ENCODE results near the gene AHCTF1.

The AHCTF1 gene, protein sequence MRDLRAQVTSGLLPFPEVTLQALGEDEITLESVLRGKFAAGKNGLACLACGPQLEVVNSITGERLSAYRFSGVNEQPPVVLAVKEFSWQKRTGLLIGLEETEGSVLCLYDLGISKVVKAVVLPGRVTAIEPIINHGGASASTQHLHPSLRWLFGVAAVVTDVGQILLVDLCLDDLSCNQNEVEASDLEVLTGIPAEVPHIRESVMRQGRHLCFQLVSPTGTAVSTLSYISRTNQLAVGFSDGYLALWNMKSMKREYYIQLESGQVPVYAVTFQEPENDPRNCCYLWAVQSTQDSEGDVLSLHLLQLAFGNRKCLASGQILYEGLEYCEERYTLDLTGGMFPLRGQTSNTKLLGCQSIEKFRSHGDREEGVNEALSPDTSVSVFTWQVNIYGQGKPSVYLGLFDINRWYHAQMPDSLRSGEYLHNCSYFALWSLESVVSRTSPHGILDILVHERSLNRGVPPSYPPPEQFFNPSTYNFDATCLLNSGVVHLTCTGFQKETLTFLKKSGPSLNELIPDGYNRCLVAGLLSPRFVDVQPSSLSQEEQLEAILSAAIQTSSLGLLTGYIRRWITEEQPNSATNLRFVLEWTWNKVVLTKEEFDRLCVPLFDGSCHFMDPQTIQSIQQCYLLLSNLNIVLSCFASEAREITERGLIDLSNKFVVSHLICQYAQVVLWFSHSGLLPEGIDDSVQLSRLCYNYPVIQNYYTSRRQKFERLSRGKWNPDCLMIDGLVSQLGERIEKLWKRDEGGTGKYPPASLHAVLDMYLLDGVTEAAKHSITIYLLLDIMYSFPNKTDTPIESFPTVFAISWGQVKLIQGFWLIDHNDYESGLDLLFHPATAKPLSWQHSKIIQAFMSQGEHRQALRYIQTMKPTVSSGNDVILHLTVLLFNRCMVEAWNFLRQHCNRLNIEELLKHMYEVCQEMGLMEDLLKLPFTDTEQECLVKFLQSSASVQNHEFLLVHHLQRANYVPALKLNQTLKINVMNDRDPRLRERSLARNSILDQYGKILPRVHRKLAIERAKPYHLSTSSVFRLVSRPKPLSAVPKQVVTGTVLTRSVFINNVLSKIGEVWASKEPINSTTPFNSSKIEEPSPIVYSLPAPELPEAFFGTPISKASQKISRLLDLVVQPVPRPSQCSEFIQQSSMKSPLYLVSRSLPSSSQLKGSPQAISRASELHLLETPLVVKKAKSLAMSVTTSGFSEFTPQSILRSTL (N-terminal part only)

GRCh38 chr1:246931549-246932365 lies at the start of gene AHCTF1:
Gene AHCTF1 (minus strand): TSS chr1:246931948. CDS start chr1:246918370, 13,578 bp downstream.
- DNase-seq (ENCODE audit: low spot score), result peak; percentile 98

- no peak for DNase-seq (ENCODE audit: low spot score)
Observed at GRCh38 chr1:246978785-246979184, 47.0 kb upstream of the AHCTF1 start.

- no peak for DNase-seq (ENCODE audit: low spot score)
Observed at GRCh38 chr1:246978281-246978680, 46.5 kb upstream of the AHCTF1 start.

DNA sequence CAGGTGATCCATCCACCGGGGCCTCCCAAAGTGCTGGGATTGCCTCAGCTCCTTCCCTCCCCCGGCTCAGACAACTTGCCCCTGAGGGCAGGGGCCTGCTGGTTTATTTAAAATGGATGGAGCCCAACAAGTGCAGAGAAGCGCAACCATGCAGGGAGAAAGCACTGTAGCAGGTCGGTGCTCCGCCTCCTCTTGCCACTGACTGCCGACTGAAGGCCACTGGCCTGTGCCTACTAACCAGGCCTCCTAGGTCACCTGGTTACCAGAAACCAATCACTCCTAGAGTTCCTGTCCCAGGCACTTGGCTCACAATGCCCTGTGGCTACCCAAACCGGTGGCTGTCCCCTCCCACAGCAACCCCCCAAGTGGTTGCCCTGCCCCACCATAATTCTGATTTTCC lies 40.2 kb upstream of the AHCTF1 start:
- DNase-seq (ENCODE audit: low spot score), result no peak

DNA sequence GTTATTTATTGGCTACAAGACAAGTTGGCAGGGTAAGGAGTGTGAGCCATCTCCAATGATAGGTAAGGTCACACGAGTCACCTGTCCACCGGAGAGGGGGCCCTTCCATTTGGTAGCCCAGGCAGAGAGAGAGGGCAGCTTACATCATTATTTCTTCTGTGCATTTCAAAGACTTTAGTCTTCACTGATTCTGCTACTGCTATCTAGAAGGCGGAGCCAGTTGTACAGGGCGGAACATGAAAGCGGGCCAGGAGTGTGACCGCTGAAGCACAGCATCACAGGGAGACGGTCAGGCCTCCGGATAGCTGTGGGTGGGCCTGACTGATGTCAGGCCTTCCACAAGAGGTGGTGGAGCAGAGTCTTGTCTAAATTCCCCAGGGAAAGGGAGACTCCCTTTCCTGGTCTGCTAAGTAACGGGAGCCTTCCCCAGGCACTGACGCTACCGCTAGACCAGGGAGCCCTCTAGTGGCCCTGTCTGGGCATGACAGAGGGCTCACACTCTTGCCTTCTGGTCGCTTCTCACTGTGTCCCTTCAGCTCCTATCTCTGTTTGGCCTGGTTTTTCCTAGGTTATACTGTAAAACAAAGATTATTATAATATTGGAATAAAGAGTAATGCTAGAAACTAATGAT lies 39.5 kb upstream of the AHCTF1 start:
- DNase-seq (ENCODE audit: low spot score), result no peak

DNA sequence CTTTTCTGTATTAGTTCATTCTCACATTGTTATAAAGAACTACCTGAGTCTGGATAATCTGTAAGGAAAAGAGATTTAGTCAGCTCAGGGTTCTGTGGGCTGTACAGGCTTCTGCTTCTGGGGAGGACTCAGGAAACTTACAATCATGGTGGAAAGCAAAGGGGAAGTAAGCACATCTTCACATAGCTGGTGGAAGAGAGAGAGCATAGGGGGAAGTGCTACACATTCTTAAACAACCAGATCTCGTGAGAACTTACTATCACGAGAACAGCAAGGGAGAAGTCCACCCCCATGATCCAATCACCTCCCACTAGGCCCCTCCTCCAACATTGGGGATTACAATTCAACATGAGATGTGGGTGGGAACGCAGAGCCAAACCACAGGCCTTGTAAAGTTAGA lies 37.9 kb upstream of the AHCTF1 start:
- DNase-seq (ENCODE audit: low spot score), result no peak

GRCh38 chr1:246966502-246966901 lies 34.8 kb upstream of the AHCTF1 start:
- no peak for DNase-seq (ENCODE audit: low spot score)

DNA sequence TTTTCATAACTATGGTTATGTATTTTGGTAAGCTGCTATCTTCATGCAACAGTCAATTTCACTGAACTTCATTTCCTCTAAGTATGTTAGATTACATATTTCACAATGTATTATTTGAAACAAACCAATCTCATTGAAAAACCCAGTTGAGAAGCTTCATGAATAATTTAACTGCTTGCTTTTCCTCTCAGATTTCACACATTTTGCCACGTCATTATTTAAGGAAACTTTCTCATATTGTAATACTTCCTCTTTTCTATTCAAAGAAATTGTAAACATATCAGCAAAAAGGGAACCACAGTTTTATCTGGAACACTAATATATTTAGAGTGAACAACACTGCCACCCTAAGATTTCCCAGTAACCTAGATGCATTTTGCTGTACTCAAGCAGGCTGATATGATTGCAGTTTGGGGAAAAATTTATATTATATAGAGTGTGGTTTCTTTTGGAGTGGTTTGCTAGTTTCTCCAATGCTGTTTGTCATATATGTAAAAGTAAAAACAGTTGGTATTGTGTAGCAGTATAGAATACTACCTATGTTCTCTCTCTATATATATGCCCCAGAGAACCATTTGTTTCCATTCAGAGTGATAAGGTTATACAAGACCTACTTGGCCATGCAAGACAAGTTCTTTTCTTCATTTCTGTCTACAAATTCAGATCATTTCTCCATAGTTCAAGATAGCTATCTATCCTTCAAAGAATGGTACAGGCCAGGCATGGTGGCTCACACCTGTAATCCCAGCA lies 28.4 kb upstream of the AHCTF1 start:
- DNase-seq (ENCODE audit: low spot score), result no peak

GRCh38 chr1:246954126-246954525 lies 22.4 kb upstream of the AHCTF1 start:
- DNase-seq (ENCODE audit: low spot score), result no peak

DNA sequence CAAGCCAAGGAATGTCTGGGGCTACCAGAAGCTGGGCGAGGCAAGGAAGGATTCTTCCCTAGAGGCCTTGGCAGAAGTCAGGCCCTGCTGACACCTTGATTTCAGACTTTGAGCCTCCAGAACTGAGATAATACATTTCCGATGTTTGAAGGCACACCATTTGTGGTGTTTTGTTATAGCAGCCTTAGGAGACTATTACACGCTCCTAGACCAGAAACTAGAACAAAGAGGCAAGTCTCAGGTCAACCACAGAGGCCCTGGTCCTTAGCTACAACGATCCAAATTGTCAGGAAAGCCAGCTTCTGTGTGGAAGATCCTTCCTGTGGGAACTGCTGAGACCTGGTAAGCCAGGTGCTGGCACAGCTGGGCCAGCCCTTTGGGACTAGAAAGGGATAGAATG lies 19.7 kb upstream of the AHCTF1 start:
- DNase-seq (ENCODE audit: low spot score), result no peak

DNA sequence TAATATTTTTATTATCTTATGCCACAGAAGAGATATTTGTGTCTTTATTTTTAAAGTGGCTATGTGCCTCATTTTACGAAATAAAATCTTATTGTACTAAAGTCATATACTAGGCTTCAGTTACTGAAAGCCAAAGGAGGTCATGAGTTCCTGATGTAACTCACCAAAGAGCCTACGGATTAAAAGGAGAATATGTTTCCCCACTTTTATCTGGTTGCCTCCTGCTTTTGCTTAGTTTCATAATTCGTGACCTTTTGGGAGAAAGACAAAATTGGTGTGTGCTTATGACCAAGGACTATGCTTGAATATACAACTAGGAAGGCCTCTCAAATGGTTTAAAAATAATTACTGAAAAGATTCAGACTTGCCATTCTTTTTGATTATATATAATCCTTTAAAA lies 18.2 kb upstream of the AHCTF1 start:
- no peak for DNase-seq (ENCODE audit: low spot score)

- peak; percentile 58 for DNase-seq (ENCODE audit: low spot score)
Observed at GRCh38 chr1:246947255-246947654, 15.5 kb upstream of the AHCTF1 start.

DNA sequence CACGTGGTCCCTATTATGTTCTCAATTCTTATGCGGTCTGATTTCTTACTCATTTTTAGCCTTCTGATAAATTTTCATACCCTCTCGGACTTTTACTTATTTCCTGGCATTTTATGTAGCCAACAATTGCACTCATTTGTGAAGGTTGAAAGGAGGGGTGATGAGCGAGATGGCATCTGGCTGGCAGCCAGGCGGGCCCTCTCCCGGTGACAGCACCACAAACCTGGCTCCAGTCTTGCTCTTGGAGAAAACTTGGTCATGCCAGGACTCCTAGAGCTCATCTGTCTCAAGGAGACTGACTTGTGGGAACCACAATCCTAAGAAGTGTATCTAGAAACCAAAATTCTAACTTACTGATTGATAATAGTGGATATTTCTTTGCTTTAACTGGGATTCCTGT lies 14.6 kb upstream of the AHCTF1 start:
- no peak for DNase-seq (ENCODE audit: low spot score)

DNA sequence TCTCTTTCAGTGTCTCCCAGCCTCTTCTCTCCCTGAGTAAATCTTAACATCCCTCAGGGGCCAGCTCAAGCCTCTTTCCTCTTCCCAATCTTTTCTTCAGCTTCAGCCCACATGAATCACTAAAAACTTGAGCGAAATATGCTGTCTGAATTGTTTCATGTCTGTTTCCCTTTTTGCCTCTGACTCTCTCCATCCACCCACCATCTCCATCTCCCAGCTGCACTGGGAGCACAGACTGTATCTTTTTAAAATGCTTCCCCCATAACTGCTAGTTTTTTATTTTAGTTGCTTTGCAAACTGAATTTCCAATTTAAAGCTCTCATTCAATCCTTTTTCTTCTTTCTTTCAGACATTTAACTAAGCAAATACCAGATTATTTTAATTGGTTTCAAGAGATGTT lies 3.0 kb upstream of the AHCTF1 start:
- peak; percentile 71 for DNase-seq (ENCODE audit: low spot score)

DNA sequence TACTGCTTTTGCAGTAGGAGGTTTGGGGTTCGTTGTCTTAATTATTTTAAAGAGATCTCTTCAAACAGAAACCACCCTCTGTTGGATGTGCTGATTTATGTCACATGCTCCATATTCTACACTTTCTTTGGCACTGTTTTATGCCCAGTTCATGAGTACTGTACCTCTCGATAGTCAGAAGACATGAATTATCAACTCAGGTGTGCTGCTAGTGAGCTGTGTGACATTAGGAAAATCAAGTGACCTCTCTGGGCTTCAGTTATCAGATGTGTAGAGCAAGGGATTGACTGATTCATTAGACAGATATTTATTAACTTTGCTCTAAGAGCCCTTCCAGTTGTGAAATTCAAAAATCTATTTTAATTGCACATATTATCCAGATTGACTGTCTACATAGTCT lies 2.1 kb upstream of the AHCTF1 start:
- DNase-seq (ENCODE audit: low spot score), result no peak

GRCh38 chr1:246932366-246932700 lies 585 bp upstream of the AHCTF1 start:
- DNase-seq (ENCODE audit: low spot score), result no peak

DNA sequence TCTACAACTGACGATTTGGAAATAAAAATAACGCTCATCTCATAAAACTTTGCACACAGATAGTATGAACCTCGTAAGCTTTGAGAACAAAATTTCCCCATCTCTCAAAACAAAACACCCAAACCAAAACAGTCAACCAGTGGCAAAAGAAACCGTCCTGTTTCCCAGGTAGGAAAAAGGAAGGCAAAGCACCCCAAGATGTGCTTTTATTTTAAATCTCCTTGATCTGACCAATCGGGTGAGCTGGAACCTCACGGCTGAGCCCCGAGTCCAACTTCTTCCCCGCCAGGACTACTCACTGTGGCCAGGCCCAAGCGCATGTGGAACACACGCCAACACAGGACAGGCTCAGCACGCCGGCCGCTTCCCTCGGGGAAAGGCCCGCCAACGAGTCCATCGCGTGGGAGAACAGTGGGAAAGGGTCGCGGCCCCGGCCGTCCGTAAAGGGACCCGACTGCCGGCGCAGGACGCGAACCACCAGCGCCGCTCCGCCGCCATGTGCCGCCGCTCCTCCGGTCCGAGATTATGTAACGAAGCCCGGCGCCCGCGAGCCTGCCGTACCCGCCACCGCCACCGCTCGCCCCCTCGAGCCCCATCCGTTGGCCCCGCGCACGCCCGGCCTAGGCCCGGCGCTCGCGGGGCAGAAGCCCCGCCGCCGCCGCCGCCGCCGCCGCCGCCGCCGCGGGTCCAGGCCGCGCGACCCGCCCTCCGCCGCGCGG lies 759 bp downstream of the AHCTF1 start:
- peak; percentile 37 for DNase-seq (ENCODE audit: low spot score)

DNA sequence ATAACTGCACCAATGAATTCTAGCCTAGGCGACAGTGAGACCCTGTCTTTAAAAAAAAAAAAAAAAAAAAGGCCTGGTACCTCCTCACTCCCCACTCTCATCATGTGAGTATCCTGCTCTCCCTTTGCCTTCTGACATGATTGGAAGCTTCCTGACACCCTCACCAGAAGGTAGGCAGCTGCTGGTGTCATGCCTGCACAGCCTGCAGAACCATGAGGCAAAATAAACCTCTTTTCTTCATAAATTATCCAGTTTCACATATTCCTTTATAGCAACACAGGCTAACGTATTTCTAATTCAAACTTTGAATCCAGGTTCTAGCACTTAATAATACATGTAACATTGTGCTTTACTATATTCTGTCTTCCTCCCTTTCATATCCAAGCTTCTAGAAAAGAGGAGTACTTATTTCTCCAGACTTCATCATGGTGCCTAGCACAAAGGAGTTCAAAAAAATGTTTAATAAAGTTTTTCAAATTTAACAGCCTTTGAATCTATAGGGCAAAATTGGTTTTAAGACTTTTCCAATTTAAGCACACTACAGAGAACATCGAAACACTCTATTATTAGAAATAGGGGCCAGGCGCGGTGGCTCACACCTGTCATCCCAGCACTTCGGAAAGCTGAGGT lies 5.6 kb downstream of the AHCTF1 start:
- DNase-seq (ENCODE audit: low spot score), result no peak

GRCh38 chr1:246923900-246924299 lies 7.8 kb downstream of the AHCTF1 start:
- DNase-seq (ENCODE audit: low spot score), result no peak

Measured in putamen (tissue), 1 donor.